ENCODE results near the gene GSTK1.

The GSTK1 gene

GRCh38 chr7:143229054-143229790 lies 34.0 kb upstream of the GSTK1 start:
- Histone ChIP-seq H3K4me3 (no peak overlapping the region), H3K9me3 (no peaks in the 10 kb centered on the region), H3K4me1 (no peaks in the 10 kb centered on the region), H3K27me3 (ENCODE audit: low read depth) (peaks cover 3% of the 10 kb centered on the region; the same call in 1 of the 2 replicates), H3K36me3 (replicated peaks) (no peaks in the 10 kb centered on the region)
- in situ Hi-C loops (cut with MboI; ENCODE audit: low sequenced_read_pairs) = loop anchor here (10.0 kb wide), 1 partner anchor 354 kb away; no protein-coding TSS in a partner anchor
- DNase-seq (ENCODE audit: low spot score in 2 of 2) = no peak

- in situ Hi-C loops (cut with MboI; ENCODE audit: low sequenced_read_pairs) = no loop called here
- H3K4me1 ChIP-seq = no peaks in the 10 kb centered on the region
These were observed 32.4 kb upstream of the GSTK1 start for GRCh38 chr7:143230602-143231457.

GRCh38 chr7:143233816-143234532 lies 29.3 kb upstream of the GSTK1 start:
- in situ Hi-C loops (cut with MboI; ENCODE audit: low sequenced_read_pairs) = no loop called here
- Histone ChIP-seq H3K9me3 (no peaks in the 10 kb centered on the region), H3K27me3 (ENCODE audit: low read depth) (no peaks in the 10 kb centered on the region), H3K36me3 (replicated peaks) (no peaks in the 10 kb centered on the region), H3K4me3 (no peak overlapping the region), H3K4me1 (no peaks in the 10 kb centered on the region)
- DNase-seq (ENCODE audit: low spot score in 2 of 2) = no peak

More at GRCh38 chr7:143230602-143231457, 32.4 kb upstream of the GSTK1 start:
- H3K27me3 ChIP-seq (ENCODE audit: low read depth) = no peaks in the 10 kb centered on the region
- no peaks in the 10 kb centered on the region for H3K9me3 ChIP-seq
- no peak for DNase-seq (ENCODE audit: low spot score in 2 of 2)
- H3K4me3 ChIP-seq = no peak overlapping the region
- no peaks in the 10 kb centered on the region for H3K36me3 ChIP-seq (replicated peaks)

GRCh38 chr7:143234533-143234875 lies 28.7 kb upstream of the GSTK1 start:
- DNase-seq (ENCODE audit: low spot score in 2 of 2) = no peak
- Histone ChIP-seq H3K4me3 (no peak overlapping the region), H3K4me1 (no peaks in the 10 kb centered on the region), H3K27me3 (ENCODE audit: low read depth) (no peaks in the 10 kb centered on the region), H3K9me3 (no peaks in the 10 kb centered on the region), H3K36me3 (replicated peaks) (no peaks in the 10 kb centered on the region)
- in situ Hi-C loops (cut with MboI; ENCODE audit: low sequenced_read_pairs) = no loop called here

GRCh38 chr7:143235561-143235960 lies 27.7 kb upstream of the GSTK1 start:
- no peaks in the 10 kb centered on the region for H3K36me3 ChIP-seq (replicated peaks)
- no peak overlapping the region for H3K4me3 ChIP-seq
- no peaks in the 10 kb centered on the region for H3K4me1 ChIP-seq
- no peak for DNase-seq (ENCODE audit: low spot score in 2 of 2)
- no peaks in the 10 kb centered on the region for H3K27me3 ChIP-seq (ENCODE audit: low read depth)
- in situ Hi-C loops (cut with MboI; ENCODE audit: low sequenced_read_pairs) = no loop called here
- H3K9me3 ChIP-seq = no peaks in the 10 kb centered on the region

- no peaks in the 10 kb centered on the region for H3K27me3 ChIP-seq (ENCODE audit: low read depth)
- no peaks in the 10 kb centered on the region for H3K4me1 ChIP-seq
- DNase-seq (ENCODE audit: low spot score in 2 of 2) = no peak
- no peaks in the 10 kb centered on the region for H3K36me3 ChIP-seq (replicated peaks)
- in situ Hi-C loops (cut with MboI; ENCODE audit: low sequenced_read_pairs) = no loop called here
- no peaks in the 10 kb centered on the region for H3K9me3 ChIP-seq
- no peak overlapping the region for H3K4me3 ChIP-seq
These were observed 26.7 kb upstream of the GSTK1 start for GRCh38 chr7:143236408-143236990.

GRCh38 chr7:143237366-143237765 lies 25.9 kb upstream of the GSTK1 start:
- H3K4me3 ChIP-seq = no peak overlapping the region
- DNase-seq (ENCODE audit: low spot score in 2 of 2) = no peak
- H3K4me1 ChIP-seq = no peaks in the 10 kb centered on the region
- in situ Hi-C loops (cut with MboI; ENCODE audit: low sequenced_read_pairs) = no loop called here
- no peaks in the 10 kb centered on the region for H3K36me3 ChIP-seq (replicated peaks)
- H3K27me3 ChIP-seq (ENCODE audit: low read depth) = no peaks in the 10 kb centered on the region
- no peaks in the 10 kb centered on the region for H3K9me3 ChIP-seq

- in situ Hi-C loops (cut with MboI; ENCODE audit: low sequenced_read_pairs) = no loop called here
- Histone ChIP-seq H3K4me3 (no peak overlapping the region), H3K4me1 (no peaks in the 10 kb centered on the region), H3K27me3 (ENCODE audit: low read depth) (no peaks in the 10 kb centered on the region), H3K9me3 (no peaks in the 10 kb centered on the region), H3K36me3 (replicated peaks) (no peaks in the 10 kb centered on the region)
- no peak for DNase-seq (ENCODE audit: low spot score in 2 of 2)
These were observed 24.8 kb upstream of the GSTK1 start for GRCh38 chr7:143238289-143238980.

GRCh38 chr7:143239813-143240212 lies 23.4 kb upstream of the GSTK1 start:
- no peaks in the 10 kb centered on the region for H3K36me3 ChIP-seq (replicated peaks)
- in situ Hi-C loops (cut with MboI; ENCODE audit: low sequenced_read_pairs) = no loop called here
- no peak for DNase-seq (ENCODE audit: low spot score in 2 of 2)
- H3K9me3 ChIP-seq = no peaks in the 10 kb centered on the region
- H3K4me1 ChIP-seq = no peaks in the 10 kb centered on the region
- H3K27me3 ChIP-seq (ENCODE audit: low read depth) = no peaks in the 10 kb centered on the region
- no peak overlapping the region for H3K4me3 ChIP-seq

GRCh38 chr7:143240291-143241168 lies 22.7 kb upstream of the GSTK1 start:
- no peaks in the 10 kb centered on the region for H3K36me3 ChIP-seq (replicated peaks)
- DNase-seq (ENCODE audit: low spot score in 2 of 2) = peak; percentile 64 to 73
- H3K27me3 ChIP-seq (ENCODE audit: low read depth) = peaks cover 5% of the 10 kb centered on the region; the same call in 1 of the 2 replicates
- no peaks in the 10 kb centered on the region for H3K4me1 ChIP-seq
- H3K4me3 ChIP-seq = no peak overlapping the region
- no peaks in the 10 kb centered on the region for H3K9me3 ChIP-seq
- in situ Hi-C loops (cut with MboI; ENCODE audit: low sequenced_read_pairs) = no loop called here

GRCh38 chr7:143242306-143242705 lies 20.9 kb upstream of the GSTK1 start:
- no peak for DNase-seq (ENCODE audit: low spot score in 2 of 2)
- Histone ChIP-seq H3K36me3 (replicated peaks) (no peaks in the 10 kb centered on the region), H3K4me1 (no peaks in the 10 kb centered on the region), H3K9me3 (no peaks in the 10 kb centered on the region), H3K4me3 (no peak overlapping the region), H3K27me3 (ENCODE audit: low read depth) (peaks cover 5% of the 10 kb centered on the region; the same call in 1 of the 2 replicates)
- in situ Hi-C loops (cut with MboI; ENCODE audit: low sequenced_read_pairs) = no loop called here

GRCh38 chr7:143243111-143243510 lies 20.1 kb upstream of the GSTK1 start:
- H3K27me3 ChIP-seq (ENCODE audit: low read depth) = peaks cover 5% of the 10 kb centered on the region; the same call in 1 of the 2 replicates
- in situ Hi-C loops (cut with MboI; ENCODE audit: low sequenced_read_pairs) = no loop called here
- no peaks in the 10 kb centered on the region for H3K9me3 ChIP-seq
- H3K36me3 ChIP-seq (replicated peaks) = no peaks in the 10 kb centered on the region
- H3K4me3 ChIP-seq = no peak overlapping the region
- H3K4me1 ChIP-seq = no peaks in the 10 kb centered on the region
- DNase-seq (ENCODE audit: low spot score in 2 of 2) = no peak
